Amygdala (tissue), 56 donors: Measurements from ENCODE around the gene SNAPIN.
"Not testable (repeated sequence)": the region's sequence is repeated elsewhere in the genome, so short reads cannot be mapped to it uniquely, and the experiment has no call there.

Experiments used
- DNase-seq, 56 donors: peaks; one replicate each; lab custom pipeline; 2025; lab: John Stamatoyannopoulos, UW

Gene SNAPIN

GRCh38 chr1:153643816-153644215 lies 14.7 kb upstream of the SNAPIN start:
- no peak for DNase-seq

GRCh38 chr1:153646672-153647345 lies 11.7 kb upstream of the SNAPIN start:
- DNase-seq, result peak in 2 of 56 donors; percentile 16 to 28

- no peak for DNase-seq
Observed at GRCh38 chr1:153647346-153647714, 11.2 kb upstream of the SNAPIN start.

GRCh38 chr1:153648000-153648643 lies 10.4 kb upstream of the SNAPIN start:
- no peak for DNase-seq

- DNase-seq, result peak in 1 of 56 donors; percentile 19
Observed at GRCh38 chr1:153649137-153649862, 9.2 kb upstream of the SNAPIN start.

- DNase-seq, result peak in 53 of 56 donors; percentile 26 to 90 (median 66)
Observed at GRCh38 chr1:153649863-153650235, 8.7 kb upstream of the SNAPIN start.

GRCh38 chr1:153651771-153652170 lies 6.7 kb upstream of the SNAPIN start:
- no peak for DNase-seq

- DNase-seq, result no peak
Observed at GRCh38 chr1:153652805-153653500, 5.5 kb upstream of the SNAPIN start.

- DNase-seq, result no peak
Observed at GRCh38 chr1:153655333-153655732, 3.2 kb upstream of the SNAPIN start.

GRCh38 chr1:153659175-153659534 lies 652 bp downstream of the SNAPIN start:
- no peak for DNase-seq

GRCh38 chr1:153659656-153660055 lies 1.2 kb downstream of the SNAPIN start:
- no peak for DNase-seq

GRCh38 chr1:153661111-153661708 lies 2.7 kb downstream of the SNAPIN start:
- no peak for DNase-seq

- DNase-seq, result no peak
Observed at GRCh38 chr1:153662269-153662668, 3.8 kb downstream of the SNAPIN start.

- DNase-seq, result no peak
Observed at GRCh38 chr1:153663211-153663610, 4.7 kb downstream of the SNAPIN start.

- DNase-seq, result no peak
Observed at GRCh38 chr1:153667439-153667838, 8.9 kb downstream of the SNAPIN start.

- DNase-seq, result not testable (repeated sequence)
Observed at GRCh38 chr1:153668672-153669071, 10.2 kb downstream of the SNAPIN start.

GRCh38 chr1:153669606-153670005 lies 11.1 kb downstream of the SNAPIN start:
- DNase-seq, result no peak

- no peak for DNase-seq
Observed at GRCh38 chr1:153670257-153670858, 11.9 kb downstream of the SNAPIN start.

- DNase-seq, result peak; percentile 52 to 98 (median 91)
Observed at GRCh38 chr1:153670859-153671627, 12.5 kb downstream of the SNAPIN start, which contains the start of gene ILF2. ILF2 (minus strand) TSS chr1:153670993; CDS start chr1:153670922, 71 bp downstream.
